GM21381 (cell line): ENCODE data around the gene PRSS58.

Experiments used
- ATAC-seq: cut with Tn5 transposase; IDR thresholded peaks from one replicate; pipeline ENCODE4 v1.9.1; 2021; ENCODE audit warnings: mild to moderate bottlenecking, moderate library complexity; ENCODE audit not compliant: unreplicated experiment

The PRSS58 gene, protein sequence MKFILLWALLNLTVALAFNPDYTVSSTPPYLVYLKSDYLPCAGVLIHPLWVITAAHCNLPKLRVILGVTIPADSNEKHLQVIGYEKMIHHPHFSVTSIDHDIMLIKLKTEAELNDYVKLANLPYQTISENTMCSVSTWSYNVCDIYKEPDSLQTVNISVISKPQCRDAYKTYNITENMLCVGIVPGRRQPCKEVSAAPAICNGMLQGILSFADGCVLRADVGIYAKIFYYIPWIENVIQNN

DNA sequence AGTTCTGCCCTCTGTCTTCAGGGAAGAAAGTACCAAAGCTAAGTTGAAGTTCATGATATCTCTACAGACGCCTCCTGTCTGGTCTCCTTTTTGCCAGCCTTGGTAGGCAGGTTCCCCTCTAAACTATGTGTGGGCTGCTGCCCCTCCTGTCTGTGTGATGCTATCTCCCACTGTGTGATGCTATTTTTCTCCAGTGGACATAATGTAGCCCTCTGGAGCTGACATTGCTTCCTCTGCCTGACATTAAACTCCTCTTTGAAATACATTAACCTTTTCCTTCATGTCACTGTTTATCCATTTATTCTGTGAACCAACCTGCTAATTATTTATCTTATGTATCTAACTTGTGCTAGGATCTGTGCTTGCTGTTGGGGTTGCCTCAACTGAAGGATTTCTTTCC is at the start of gene PRSS58:
PRSS58 (minus strand) TSS at position 101 of the 400 bp plus-strand sequence. CDS start 351 bp downstream, outside the sequence.
- ATAC-seq: no peak

DNA sequence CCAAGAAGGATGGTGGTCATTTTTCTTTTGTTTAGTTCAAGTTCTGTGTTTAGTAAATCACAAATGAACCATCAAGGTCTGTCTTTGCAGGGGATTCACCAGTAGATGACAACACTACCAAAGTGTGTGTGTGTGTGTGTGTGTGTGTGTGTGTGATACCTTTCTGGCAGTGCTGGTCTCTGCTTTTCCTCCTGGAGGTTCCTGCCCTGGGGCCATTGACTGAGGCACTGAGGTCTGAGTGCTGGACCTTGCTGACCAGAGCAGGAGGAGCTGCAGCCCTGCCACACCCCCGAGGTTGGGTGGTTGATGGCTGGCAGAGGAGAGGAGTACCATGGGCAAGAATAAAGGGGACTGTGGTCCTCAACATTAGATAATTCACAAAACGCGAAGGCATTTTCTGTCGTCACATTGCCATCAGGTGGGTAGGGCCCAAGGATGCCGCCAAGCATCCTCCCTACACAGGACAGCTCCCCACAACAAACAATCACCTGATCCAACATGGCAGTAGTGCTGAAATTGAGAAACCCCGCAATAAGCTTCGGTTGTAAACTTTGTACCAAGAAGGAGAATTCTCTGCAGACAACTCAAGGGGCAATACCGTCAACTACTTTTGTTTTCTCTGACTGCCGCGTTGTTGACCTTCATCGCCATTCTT is 49.5 kb upstream of the PRSS58 start:
- no peak for ATAC-seq

DNA sequence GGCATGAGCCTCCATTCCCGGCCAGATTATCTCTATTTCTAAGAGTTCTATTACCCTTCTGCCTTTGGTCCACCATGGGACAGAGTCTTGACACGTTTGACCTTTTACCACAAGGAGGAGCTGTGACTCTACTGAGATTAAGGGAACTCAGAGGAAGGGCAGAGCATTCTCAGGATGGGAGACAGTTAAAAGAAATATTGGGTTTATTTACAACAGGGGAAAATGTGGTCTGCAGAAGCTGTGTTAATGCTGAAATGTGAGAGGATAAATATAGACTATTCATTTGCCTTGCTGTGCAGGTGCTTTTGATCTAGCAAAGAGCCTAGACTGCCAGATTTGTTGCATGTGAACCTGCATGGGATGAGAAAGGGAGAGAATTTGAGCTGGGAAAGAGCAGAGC is 45.8 kb upstream of the PRSS58 start:
- ATAC-seq: no peak

DNA sequence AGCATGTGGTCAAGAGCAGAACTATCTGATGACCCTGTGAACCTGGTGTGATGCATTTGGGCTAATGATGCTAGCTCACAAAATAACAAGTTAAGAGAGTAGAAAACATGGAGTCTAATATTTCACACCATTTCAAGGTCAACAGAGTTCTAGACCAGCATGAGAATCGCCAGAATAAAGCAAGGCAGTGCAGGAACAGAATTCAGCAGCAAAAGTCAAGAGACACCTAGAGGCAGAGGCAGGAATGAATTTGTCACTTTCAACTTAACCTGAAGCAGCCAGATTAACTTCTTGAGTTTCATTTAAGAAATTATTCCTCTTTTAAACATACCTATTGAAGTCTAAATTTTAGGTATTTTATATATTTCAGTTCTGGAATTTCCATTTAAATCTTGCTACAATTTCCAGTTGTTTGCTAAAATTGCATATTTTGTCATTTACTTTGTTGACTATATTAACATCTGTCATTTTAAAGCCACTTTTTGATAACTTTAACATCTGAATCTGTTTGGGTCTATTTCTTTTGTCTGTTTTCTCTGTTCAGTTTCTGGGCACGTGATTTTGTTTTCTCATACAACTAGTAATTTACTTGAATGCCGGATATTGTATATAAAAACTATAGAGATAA is 44.2 kb upstream of the PRSS58 start:
- ATAC-seq: no peak

DNA sequence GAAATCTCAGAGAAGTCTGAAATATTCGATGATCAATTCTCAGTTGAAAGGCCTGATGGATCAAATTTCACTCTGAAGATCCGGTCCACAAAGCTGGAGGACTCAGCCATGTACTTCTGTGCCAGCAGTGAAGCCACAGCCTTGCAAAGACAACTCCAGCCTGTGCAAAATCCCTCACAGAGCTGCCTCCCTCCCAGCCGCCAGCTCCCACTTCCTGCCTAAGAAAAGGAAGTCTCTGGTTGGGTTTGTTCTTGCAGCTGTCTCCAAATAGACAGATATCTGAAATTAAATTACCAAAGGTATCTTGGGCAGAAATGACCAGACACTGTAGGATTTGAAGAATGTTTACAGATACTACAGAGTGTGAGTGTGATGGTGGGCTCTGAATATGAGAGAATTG is 43.4 kb upstream of the PRSS58 start:
- no peak for ATAC-seq

DNA sequence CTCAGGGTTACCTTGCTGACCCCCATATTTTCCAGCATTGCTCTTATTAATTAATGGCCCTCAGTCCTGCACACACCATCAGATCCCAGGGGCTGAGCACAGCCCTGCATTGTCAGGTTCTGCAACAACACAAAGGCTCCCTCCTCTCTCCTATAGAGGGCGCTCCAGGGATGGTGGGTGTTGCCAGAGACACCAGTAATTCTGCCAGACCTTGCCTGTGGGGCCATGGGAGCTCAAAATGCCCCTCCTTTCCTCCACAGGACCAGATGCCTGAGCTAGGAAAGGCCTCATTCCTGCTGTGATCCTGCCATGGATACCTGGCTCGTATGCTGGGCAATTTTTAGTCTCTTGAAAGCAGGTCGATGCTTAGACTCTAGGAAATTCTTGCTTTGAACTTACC is 42.8 kb upstream of the PRSS58 start:
- ATAC-seq: no peak

DNA sequence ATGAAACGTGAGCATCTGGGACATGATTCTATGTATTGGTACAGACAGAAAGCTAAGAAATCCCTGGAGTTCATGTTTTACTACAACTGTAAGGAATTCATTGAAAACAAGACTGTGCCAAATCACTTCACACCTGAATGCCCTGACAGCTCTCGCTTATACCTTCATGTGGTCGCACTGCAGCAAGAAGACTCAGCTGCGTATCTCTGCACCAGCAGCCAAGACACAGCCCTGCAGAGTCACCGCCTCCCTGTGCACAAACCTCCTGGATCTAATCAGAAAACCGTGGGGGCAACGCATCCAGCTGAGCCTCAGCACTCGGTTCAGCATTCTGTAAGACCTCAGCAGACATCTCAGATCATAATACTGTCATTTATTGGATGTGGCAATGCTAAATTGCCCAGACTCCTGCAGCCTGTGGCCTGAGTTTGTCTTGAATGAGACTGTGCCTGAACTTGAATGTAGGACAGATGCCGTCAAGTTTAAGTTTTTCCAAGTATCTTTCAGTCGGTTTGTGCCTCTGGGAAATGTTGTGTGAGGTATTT is 41.5 kb upstream of the PRSS58 start:
- no peak for ATAC-seq

DNA sequence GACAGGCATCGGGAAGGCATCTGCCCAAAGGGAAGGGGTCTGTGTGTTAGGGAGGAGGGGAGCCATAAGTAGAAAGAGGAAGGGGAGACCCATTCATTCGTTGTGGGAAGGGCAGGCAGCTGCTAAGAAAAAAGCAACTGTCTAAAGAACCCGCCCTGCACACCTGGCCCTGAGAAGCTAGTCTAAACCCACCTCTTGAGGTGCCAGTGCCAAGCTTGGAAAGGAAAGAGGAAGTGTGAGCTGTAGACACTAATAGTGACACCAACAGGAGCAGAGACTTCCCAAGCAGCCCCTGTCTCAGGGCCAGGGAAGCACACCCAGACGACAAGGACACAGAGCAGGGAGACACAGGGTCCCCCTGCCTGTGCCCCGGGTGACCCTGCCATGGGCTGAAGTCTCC is 40.8 kb upstream of the PRSS58 start:
- ATAC-seq: no peak

DNA sequence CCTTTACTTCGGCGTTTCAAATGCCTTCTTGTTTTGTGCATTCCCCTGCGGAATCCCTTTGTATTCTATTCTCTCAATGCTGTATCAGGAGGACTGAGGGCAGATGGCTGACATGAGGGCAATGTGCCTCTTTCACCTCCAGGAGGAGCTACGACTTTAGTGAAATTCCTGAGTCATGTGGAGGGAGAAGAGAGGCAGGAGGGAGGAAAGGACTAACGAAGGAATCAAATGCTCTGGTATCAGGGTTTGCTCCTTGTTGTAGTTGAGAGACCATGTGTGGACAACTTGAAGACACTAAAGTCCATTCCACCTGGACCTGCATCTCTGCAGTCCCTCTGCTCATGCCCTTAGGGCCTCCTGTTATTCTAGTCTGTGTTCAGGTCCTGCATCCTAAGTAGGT is 40.2 kb upstream of the PRSS58 start:
- ATAC-seq: no peak

DNA sequence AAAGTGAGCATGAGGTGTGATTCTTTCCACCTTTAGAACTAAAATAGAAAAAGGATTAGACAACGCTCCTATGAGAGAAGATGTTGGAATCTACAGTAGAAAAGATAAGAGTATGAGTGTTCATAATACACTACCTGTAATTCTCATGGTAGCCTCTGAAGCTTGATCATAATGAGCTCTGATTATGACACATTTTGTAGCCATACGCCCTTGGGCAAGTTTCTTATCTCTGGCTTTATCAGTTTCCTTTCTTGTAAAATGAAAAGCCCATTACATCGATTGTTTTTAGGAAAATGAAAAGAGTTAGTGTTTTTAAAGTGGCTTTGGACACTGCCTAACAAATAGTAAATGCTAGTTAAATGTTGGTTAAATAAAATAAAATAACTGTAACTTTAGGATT is 22.4 kb upstream of the PRSS58 start:
- ATAC-seq: no peak

DNA sequence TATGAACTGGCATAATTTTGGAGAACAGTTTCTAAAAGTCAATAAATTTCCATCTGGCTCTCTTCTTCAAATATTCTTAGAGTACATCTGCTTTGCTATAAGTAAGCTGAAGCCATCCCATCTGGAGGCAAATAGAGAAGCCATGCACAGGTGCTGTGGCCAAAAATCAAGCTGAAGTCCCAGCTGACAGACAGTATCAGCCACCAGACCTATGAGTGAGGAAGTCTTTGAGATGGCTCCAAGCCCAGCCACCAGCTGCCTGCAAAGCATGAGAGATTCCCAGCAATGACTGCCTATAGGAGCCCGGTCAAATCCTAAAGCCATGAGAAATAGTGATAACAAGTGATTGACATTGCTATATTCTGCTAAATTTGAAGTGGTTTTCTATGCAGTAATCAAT is 21.7 kb upstream of the PRSS58 start:
- no peak for ATAC-seq

DNA sequence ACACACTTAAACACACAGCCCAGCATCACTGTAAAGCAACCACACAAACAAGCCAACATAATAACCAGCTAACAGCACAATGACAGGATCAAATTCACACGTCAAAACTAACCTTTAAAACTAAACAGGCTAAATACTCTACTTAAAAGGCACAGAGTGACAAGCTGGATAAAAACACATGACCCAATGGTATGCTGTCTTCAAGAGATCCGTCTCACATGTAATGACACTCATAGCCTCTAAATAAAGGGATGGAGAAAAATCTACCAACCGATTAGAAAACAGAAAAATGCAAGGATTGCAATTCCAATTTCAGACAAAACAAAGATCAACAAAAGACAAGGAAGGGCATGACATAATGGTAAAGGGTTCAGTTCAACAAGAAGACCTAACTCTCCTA is 17.2 kb upstream of the PRSS58 start:
- ATAC-seq: no peak

DNA sequence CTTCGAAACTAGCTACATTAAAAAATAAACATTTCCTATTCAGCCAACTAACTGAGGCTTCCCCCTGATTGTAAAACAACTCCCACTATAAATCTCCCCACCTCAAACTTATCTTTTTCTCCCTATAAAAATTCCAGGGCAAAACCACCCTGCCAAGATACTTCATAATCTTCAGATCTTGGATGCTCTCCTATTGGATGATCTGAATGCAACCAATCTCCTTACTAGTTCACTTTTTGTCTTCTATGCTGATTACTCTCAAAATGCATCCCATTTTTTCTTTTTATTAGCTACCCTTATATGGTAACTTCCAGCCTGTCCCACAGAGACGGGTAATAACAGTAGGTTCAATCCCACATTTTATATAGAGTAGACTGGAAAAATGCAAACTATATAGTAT is 15.0 kb upstream of the PRSS58 start:
- no peak for ATAC-seq

DNA sequence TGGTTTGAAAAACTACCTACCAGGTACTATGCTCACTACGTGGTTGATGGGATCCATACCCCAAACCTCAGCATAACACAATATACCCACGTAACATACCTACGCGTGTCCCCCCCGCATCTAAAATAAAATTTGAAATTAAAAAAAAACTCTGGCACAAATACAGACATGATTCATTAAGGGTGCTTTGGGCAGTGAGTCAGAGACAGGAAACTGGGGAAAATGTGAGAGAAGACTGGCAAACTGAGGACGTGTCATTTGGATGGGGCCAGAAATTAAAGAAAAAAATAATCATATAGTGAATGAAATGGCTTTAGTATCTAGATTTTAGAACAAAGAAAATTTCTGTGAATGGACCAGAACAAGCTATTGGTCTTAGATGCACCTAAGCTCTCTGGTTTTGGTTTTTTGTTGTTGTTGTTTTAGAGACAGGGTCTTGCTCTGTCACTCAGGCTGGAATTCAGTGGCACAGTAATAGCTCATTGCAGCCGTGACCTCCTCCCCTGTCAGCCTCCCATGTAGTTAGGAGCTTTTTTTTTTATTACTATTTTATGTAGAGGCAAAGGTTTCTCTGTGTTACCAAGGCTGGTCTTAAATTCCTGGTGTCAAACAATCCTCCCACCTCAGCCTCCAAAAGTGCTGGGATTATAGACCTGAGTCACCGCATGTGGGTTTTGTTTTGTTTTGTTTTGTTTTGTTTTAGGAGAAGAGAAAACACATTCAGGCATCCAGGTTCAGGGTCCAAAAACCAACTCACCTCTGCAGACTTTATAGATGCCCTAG is 5.9 kb upstream of the PRSS58 start:
- no peak for ATAC-seq

DNA sequence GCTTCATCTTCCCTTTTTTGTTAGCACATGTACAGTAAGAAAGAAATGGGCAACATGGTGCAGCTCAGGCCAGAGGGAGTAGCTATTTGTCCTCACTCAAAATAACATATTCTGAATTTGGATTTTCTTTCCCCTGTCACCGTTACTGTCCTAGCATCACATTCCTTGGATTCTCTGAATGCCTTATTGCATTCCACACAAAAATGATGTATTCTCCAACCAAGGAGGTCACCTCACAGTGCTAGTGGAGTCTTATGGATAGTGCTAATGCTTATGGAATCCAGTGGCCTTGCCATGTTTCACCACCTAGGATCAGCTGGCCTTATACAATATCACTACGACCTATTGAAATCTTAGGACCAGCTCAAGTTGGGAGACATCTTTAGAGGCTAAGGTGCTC is 7.2 kb downstream of the PRSS58 start:
- ATAC-seq: no peak

DNA sequence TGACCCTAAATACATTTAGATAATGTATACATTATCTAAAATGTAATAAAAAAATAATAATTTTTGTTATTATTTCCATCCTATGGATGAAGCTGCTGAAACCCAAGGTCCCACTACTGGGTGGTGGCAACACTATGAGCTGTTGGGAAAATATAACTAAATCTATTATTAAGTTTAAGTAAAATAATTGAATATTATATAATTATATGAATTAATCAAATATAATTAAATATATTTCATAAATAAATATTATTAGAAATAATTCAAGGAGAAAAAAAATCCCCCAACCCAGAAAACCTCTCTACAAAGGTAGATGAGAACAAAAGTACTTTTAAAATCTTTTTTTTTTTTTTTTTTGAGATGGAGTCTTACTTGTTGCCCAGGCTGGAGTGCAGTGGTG is 7.9 kb downstream of the PRSS58 start:
- no peak for ATAC-seq

DNA sequence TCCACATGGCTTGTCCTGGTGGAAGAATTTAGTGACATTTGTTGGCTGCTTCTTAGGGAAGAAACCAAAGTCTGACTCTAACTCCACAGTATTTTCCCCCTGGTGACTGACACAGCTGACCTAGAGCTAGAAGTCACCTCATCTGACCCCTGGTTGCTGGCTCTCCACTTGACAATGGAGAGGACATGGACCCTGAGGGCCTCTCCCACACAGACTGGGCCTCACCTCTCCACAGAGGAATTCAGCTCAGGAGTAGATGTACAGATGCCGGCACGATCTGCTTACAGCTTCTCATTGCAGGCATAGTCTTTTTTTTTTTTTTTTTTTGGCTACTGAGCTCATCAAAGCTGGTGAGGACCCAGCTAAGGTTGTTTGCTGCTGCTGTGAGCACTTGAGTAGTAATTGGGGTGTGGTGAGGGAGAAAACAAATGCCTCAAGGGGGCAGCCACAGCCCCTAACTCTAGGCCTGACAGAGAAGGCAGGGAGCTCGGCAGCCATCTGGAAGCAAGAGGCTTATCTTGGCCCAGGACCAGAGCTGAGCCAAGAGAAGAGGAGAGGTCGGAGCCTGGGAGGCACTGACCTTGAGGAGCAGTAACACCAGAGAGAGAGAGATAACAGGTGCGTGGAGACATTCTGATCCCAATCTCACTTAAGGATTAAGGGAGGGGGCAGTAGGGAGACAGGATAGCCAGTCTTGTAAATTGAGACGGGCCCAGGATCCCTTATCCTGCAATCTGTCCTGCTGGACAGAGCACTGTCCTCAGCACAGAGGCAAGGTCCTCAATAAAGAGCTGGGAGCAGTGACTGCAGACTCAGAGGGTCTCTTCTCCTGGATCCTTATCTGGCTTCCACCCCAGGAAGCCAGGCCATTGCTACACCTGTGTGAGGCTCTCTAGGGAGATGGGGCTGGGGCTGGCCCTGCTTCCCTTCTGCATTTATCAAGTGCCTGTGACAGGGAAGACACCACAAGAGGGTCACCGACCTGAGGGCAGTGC is 9.4 kb downstream of the PRSS58 start:
- no peak for ATAC-seq

DNA sequence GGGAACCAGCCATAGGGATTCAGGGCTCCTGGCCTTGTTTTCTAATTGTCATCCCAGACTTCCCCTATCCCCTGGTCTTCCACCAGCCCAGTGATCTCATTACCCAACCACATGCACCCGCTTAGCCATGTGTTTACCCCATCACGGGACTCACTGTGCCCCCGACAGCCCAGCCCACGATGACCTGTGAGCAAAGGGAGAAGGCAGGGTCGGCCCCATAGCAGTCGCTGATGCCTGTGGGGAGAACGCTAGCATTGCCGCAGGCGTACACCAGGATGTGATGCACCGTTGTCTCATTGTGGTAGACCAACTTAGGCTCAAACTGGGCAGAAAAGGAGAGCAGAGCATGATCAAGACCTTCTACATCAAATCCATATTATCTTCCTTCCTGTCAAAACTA is 14.0 kb downstream of the PRSS58 start:
- ATAC-seq: no peak

DNA sequence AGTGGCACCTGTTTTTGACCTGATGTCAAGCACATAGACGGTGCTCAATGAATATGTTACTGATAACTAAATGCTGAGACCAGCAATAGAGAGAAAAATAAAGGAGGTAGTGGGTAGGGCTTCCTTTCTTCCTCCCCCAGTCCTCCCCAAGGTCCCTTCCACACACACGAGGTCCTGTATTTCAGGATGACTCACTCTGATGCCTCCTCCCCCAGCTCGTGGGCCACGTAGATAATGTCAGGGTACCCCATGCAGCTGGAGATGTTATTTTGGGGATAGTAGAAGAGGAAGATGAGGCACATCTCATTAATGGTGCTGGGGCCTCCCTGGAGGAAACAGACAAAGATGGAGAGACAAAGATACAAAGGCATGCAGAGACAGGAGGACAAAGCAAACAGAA is 17.3 kb downstream of the PRSS58 start:
- ATAC-seq: no peak

DNA sequence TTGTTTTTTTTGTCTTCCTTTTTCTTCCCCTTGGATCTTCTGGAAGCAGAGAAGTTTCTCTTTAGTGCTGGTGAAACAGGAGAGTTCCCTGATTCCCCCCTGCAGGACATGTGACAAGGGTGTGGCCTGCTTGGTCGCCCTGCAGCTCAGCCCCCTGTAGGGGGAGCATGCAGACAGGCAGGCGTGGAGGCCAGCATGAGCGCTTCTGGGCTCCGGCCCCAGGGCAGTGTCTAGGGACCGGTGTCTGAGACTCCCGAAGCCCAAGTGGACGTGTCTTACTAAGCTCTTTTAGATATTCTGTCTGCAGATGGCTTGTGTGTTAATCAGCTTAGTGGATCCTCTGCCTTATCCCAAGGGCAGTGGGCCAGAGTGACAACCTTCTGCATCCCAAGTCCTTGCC is 26.1 kb downstream of the PRSS58 start:
- no peak for ATAC-seq
